ENCODE measurements around the gene NTNG1.
A peak's percentile ranks its signal among the peaks of the same experiment; 100 is the strongest.

Gene NTNG1

GRCh38 chr1:107152395-107152794 is 11.6 kb downstream of the NTNG1 start:
- Histone ChIP-seq H3K27ac (ENCODE audit: low read length) (no peak overlapping the region), H3K79me2 (ENCODE audit: low read length) (no peaks in the 10 kb centered on the region), H3K9me3 (replicated peaks; ENCODE audit: insufficient read depth, low read length) (no peaks in the 10 kb centered on the region), H3K27me3 (replicated peaks; ENCODE audit: insufficient read depth, low read length) (no peaks in the 10 kb centered on the region), H3K36me3 (replicated peaks; ENCODE audit: insufficient read depth, low read length) (no peaks in the 10 kb centered on the region), H3K4me3 (ENCODE audit: low read length) (no peak overlapping the region), H3F3A (ENCODE audit: insufficient read depth, low read length) (no peaks in the 10 kb centered on the region), H3K9ac (ENCODE audit: low read length) (no peak overlapping the region), H2AFZ (ENCODE audit: low read length) (no peak overlapping the region), H3K4me2 (ENCODE audit: low read depth, low read length) (no peak overlapping the region), H3K4me1 (ENCODE audit: low read length) (no peaks in the 10 kb centered on the region), H4K20me1 (ENCODE audit: insufficient read depth, low read length) (no peaks in the 10 kb centered on the region), H3K9me2 (replicated peaks; ENCODE audit: insufficient read depth, low read length) (no peaks in the 10 kb centered on the region)
- no peak for DNase-seq
- TF ChIP-seq CTCF (IDR thresholded peaks at IDR 0.05; ENCODE audit: low read length) (no peak), EZH2 (optimal IDR thresholded peaks at IDR 0.05; ENCODE audit: low read depth, low read length) (no peak), EZH2phosphoT487 (IDR thresholded peaks at IDR 0.05; ENCODE audit: low read length) (no peak)

- Histone ChIP-seq H4K20me1 (ENCODE audit: insufficient read depth, low read length) (no peaks in the 10 kb centered on the region), H3K9ac (ENCODE audit: low read length) (no peak overlapping the region), H3K79me2 (ENCODE audit: low read length) (no peaks in the 10 kb centered on the region), H3K4me2 (ENCODE audit: low read depth, low read length) (no peak overlapping the region), H3K9me2 (replicated peaks; ENCODE audit: insufficient read depth, low read length) (no peaks in the 10 kb centered on the region), H3K27ac (ENCODE audit: low read length) (no peak overlapping the region), H3K4me3 (ENCODE audit: low read length) (no peak overlapping the region), H2AFZ (ENCODE audit: low read length) (no peak overlapping the region), H3K9me3 (replicated peaks; ENCODE audit: insufficient read depth, low read length) (no peaks in the 10 kb centered on the region), H3K36me3 (replicated peaks; ENCODE audit: insufficient read depth, low read length) (no peaks in the 10 kb centered on the region), H3F3A (ENCODE audit: insufficient read depth, low read length) (no peaks in the 10 kb centered on the region), H3K27me3 (replicated peaks; ENCODE audit: insufficient read depth, low read length) (no peaks in the 10 kb centered on the region), H3K4me1 (ENCODE audit: low read length) (no peaks in the 10 kb centered on the region)
- TF ChIP-seq CTCF (IDR thresholded peaks at IDR 0.05; ENCODE audit: low read length) = peak; percentile 34
- no peak for TF ChIP-seq EZH2 (optimal IDR thresholded peaks at IDR 0.05; ENCODE audit: low read depth, low read length)
- DNase-seq = peak; percentile 63
Observed at GRCh38 chr1:107153014-107153413, 12.2 kb downstream of the NTNG1 start.

GRCh38 chr1:107158496-107158895 is 17.7 kb downstream of the NTNG1 start:
- Histone ChIP-seq H2AFZ (ENCODE audit: low read length) (no peak overlapping the region), H3K79me2 (ENCODE audit: low read length) (no peaks in the 10 kb centered on the region), H3K9me2 (replicated peaks; ENCODE audit: insufficient read depth, low read length) (no peaks in the 10 kb centered on the region), H3K27me3 (replicated peaks; ENCODE audit: insufficient read depth, low read length) (no peaks in the 10 kb centered on the region), H3K4me1 (ENCODE audit: low read length) (no peaks in the 10 kb centered on the region), H3K27ac (ENCODE audit: low read length) (no peak overlapping the region), H3F3A (ENCODE audit: insufficient read depth, low read length) (no peaks in the 10 kb centered on the region), H3K4me2 (ENCODE audit: low read depth, low read length) (no peak overlapping the region), H4K20me1 (ENCODE audit: insufficient read depth, low read length) (no peaks in the 10 kb centered on the region), H3K9ac (ENCODE audit: low read length) (no peak overlapping the region), H3K4me3 (ENCODE audit: low read length) (no peak overlapping the region), H3K36me3 (replicated peaks; ENCODE audit: insufficient read depth, low read length) (no peaks in the 10 kb centered on the region), H3K9me3 (replicated peaks; ENCODE audit: insufficient read depth, low read length) (no peaks in the 10 kb centered on the region)
- TF ChIP-seq EZH2phosphoT487 (IDR thresholded peaks at IDR 0.05; ENCODE audit: low read length) (no peak), EZH2 (optimal IDR thresholded peaks at IDR 0.05; ENCODE audit: low read depth, low read length) (no peak), CTCF (IDR thresholded peaks at IDR 0.05; ENCODE audit: low read length) (no peak)
- DNase-seq = no peak

Data from MM.1S (cell line).